Endothelial cell of umbilical vein (primary cell): ENCODE data around the gene PCMT1. TPM values are rescaled to one million over a fixed set of nuclear protein-coding genes. Genes with fewer than 3 reads are reported as not detected.
"Not testable (repeated sequence)": the region's sequence is repeated elsewhere in the genome, so short reads cannot be mapped to it uniquely, and the experiment has no call there.

Source experiments
- BruUV-seq: library from RNA; stranded (reverse); fragments of 400-500 nt; replicated peaks from 2 replicates; lab custom pipeline; 2021; lab: Mats Ljungman, UMichigan
- CTCF ChIA-PET: fragments of 300-600, 350-600 bp; sonication (Branson Sonifier 250); formaldehyde crosslinking; loops from one replicate; lab custom pipeline; 2021; ENCODE audit warnings: antibody characterized with exemption, inconsistent platforms; lab: Charles Lee
- POLR2A ChIA-PET: fragments of 300-600, 350-600 bp; sonication (Branson Sonifier 250); formaldehyde crosslinking; loops from one replicate; lab custom pipeline; 2021; ENCODE audit warnings: antibody characterized with exemption, inconsistent platforms; lab: Charles Lee
- DNase-seq: peaks from one replicate; pipeline ENCODE4 v3.0.0-alpha.2; 2011; ENCODE audit warnings: low read depth, low spot score
- FAIRE-seq: peaks from 2 replicates; lab custom pipeline; 2011; peaks lifted over from hg19 to GRCh38; lab: Jason Lieb, UNC
- H2AFZ ChIP-seq: 2 replicates; pipeline ENCODE4 v1.6.0; 2012; ENCODE audit warnings: low read depth, low read length, control low read depth, inconsistent platforms
- H3K27ac ChIP-seq: 2 replicates; pipeline ENCODE4 v1.5.1; 2011; ENCODE audit warnings: low read depth, mild to moderate bottlenecking, control low read depth, low read length, moderate library complexity; ENCODE audit not compliant: insufficient read depth
- H3K27me3 ChIP-seq, 2 experiments: 2 replicates each; pipeline versions ENCODE4 v1.6.0 to v1.6.1; 2011; ENCODE audit warnings: low read length in 2 of 2, mixed read lengths in 1 of 2; ENCODE audit not compliant: control insufficient read depth in 2 of 2, insufficient read depth in 2 of 2
- H3K36me3 ChIP-seq, 2 experiments: 2 replicates in 1 of 2; 3 replicates in 1 of 2; pipeline ENCODE4 v1.5.1; 2011; ENCODE audit warnings: low read length in 2 of 2, mild to moderate bottlenecking in 1 of 2, moderate library complexity in 1 of 2; ENCODE audit not compliant: control insufficient read depth in 2 of 2, insufficient read depth in 2 of 2; ENCODE audit errors: extremely low read depth in 1 of 2
- H3K4me1 ChIP-seq: 3 replicates; pipeline ENCODE4 v1.5.1; 2011; ENCODE audit warnings: mild to moderate bottlenecking, low read length; ENCODE audit not compliant: control insufficient read depth, insufficient read depth; ENCODE audit errors: extremely low read depth
- H3K4me2 ChIP-seq: 2 replicates; pipeline ENCODE4 v1.6.1; 2011; ENCODE audit warnings: low read length, control low read depth, mixed read lengths; ENCODE audit not compliant: insufficient read depth
- H3K4me3 ChIP-seq, 3 experiments: fragments of 200-600 bp in 1 of 3; sonication (generic), shearing (Covaris generic) in 1 of 3; replicated peaks in 1 of 3; 2 replicates each; pipeline ENCODE4 v1.5.1; 2011 to 2016; ENCODE audit warnings: control low read depth in 3 of 3, low read length in 3 of 3, mild to moderate bottlenecking in 2 of 3, inconsistent platforms in 1 of 3, low read depth in 1 of 3, moderate library complexity in 1 of 3; ENCODE audit not compliant: insufficient read depth in 1 of 3
- H3K79me2 ChIP-seq: 2 replicates; pipeline ENCODE4 v1.6.0; 2012; ENCODE audit warnings: low read length, inconsistent platforms; ENCODE audit not compliant: control insufficient read depth, insufficient read depth
- H3K9ac ChIP-seq: replicated peaks from 2 replicates; pipeline ENCODE3; 2011; ENCODE audit warnings: low read length, control low read depth; ENCODE audit not compliant: insufficient read depth; ENCODE audit errors: extremely low read depth
- H3K9me1 ChIP-seq: replicated peaks from 3 replicates; pipeline ENCODE4 v1.6.0; 2011; ENCODE audit warnings: mild to moderate bottlenecking, low read length; ENCODE audit not compliant: control insufficient read depth, insufficient read depth; ENCODE audit errors: extremely low read depth
- H3K9me3 ChIP-seq: replicated peaks from 2 replicates; pipeline ENCODE4 v1.5.1; 2012; ENCODE audit warnings: low read length, inconsistent platforms; ENCODE audit not compliant: control insufficient read depth, insufficient read depth
- H4K20me1 ChIP-seq: replicated peaks from 2 replicates; pipeline ENCODE3; 2011; ENCODE audit warnings: mild to moderate bottlenecking, low read length; ENCODE audit not compliant: control insufficient read depth, insufficient read depth; ENCODE audit errors: extremely low read depth
- CTCF ChIP-seq, 2 donors: IDR thresholded peaks; 1 replicate in 1 of 2; 2 replicates in 1 of 2; pipeline ENCODE4 v1.5.1; 2011; ENCODE audit warnings: low read length in 2 of 2, mild to moderate bottlenecking in 2 of 2, moderate library complexity in 2 of 2, control low read depth in 1 of 2, inconsistent platforms in 1 of 2, low read depth in 1 of 2; ENCODE audit not compliant: insufficient read depth in 1 of 2; ENCODE audit errors: extremely low read depth in 1 of 2
- EZH2 ChIP-seq: IDR thresholded peaks from 2 replicates; pipeline ENCODE4 v1.6.1; 2012; ENCODE audit warnings: borderline replicate concordance, low read depth, mild to moderate bottlenecking, moderate library complexity, low read length, inconsistent platforms; ENCODE audit not compliant: severe bottlenecking
- FOS ChIP-seq: IDR thresholded peaks from 2 replicates; pipeline ENCODE4 v1.6.1; 2011; ENCODE audit warnings: mild to moderate bottlenecking, low read length, moderate library complexity, borderline replicate concordance; ENCODE audit not compliant: insufficient read depth
- GATA2 ChIP-seq: IDR thresholded peaks from 2 replicates; pipeline ENCODE4 v1.7.0; 2011; ENCODE audit warnings: low read depth, mild to moderate bottlenecking, moderate library complexity, mixed read lengths, low read length; ENCODE audit not compliant: insufficient read length, insufficient read depth
- JUN ChIP-seq: IDR thresholded peaks from 2 replicates; pipeline ENCODE4 v1.6.1; 2011; ENCODE audit warnings: borderline replicate concordance, low read depth; ENCODE audit not compliant: insufficient read length, insufficient read depth
- MAX ChIP-seq: IDR thresholded peaks from 2 replicates; pipeline ENCODE4 v1.6.1; 2011; ENCODE audit not compliant: insufficient read depth, insufficient read length
- MYC ChIP-seq: IDR thresholded peaks from one replicate; pipeline ENCODE4 v1.6.1; 2011; ENCODE audit warnings: mild to moderate bottlenecking, low read depth, low read length
- POLR2A ChIP-seq: IDR thresholded peaks from 2 replicates; pipeline ENCODE4 v1.6.1; 2012; ENCODE audit warnings: low read depth, mild to moderate bottlenecking, control low read depth, low read length
- POLR2AphosphoS5 ChIP-seq: IDR thresholded peaks from 2 replicates; pipeline ENCODE4 v1.6.1; 2012; ENCODE audit warnings: low read depth, mild to moderate bottlenecking, control low read depth, low read length, moderate library complexity; ENCODE audit not compliant: insufficient read depth
- dilution Hi-C: fragments of 300-500 bp; cut with MboI; formaldehyde crosslinking; loops from one replicate; pipeline ENCODE4 v1.15.0; 2019; ENCODE audit warnings: low sequenced_read_pairs; ENCODE audit not compliant: extremely low pct_ligation_motif_present
- intact Hi-C: fragments of 100-400 bp; cut with micrococcal nuclease; formaldehyde crosslinking; loops from one replicate; pipeline ENCODE4 v1.10.0; 2022
- polyA plus RNA-seq, 4 experiments: library from polyadenylated mRNA; depleted of rRNA in 3 of 4; stranded (reverse) in 3 of 4; unstranded in 1 of 4; fragments of >200 nt; gene quantifications; 2 replicates each; pipeline versions ENCODE4 v1.2.1 to v1.2.3, GENCODE V29; 2011 to 2012; ENCODE audit warnings: missing spikeins in 1 of 4
- total RNA-seq: library from RNA; stranded (reverse); gene quantifications from 2 replicates; pipeline ENCODE4 v1.2.3, GENCODE V29; 2021

The PCMT1 gene
- total and polyA plus RNA-seq, 2 donors (not counting 3 experiments of a cell fraction or from before 2014, with no cell fraction given), result 95.0 to 102 TPM

GRCh38 chr6:149847939-149848267 lies 98.4 kb downstream of the PCMT1 start:
- no peaks in the 10 kb centered on the region for H3K27me3 ChIP-seq
- no peaks in the 10 kb centered on the region for H3K9me1 ChIP-seq
- no peak for DNase-seq
- H3K36me3 ChIP-seq, result peaks cover 0 to under 1% of the 10 kb centered on the region in 2 experiments
- BruUV-seq, result no TSS peak
- intact Hi-C loops (loop anchor here (1.0 kb wide), 1 partner anchor 7 kb away; no protein-coding TSS in a partner anchor), dilution Hi-C loops (no loop called here)
- FAIRE-seq, result no peak
- H3K4me2 ChIP-seq, result peak overlapping the region; percentile 35
- ChIA-PET POLR2A (interaction anchor here (1.1 to 1.4 kb wide), 2 partner anchors 8 to 15 kb away, joined by 3 to 5 read pairs; no protein-coding TSS in a partner anchor), CTCF (interaction anchor here (0.6 to 2.5 kb wide), 12 partner anchors 9 to 169 kb away, joined by 3 to 40 read pairs (median 4); partner anchors contain the start of gene LRP11)
- peaks cover 7% of the 10 kb centered on the region for H3K79me2 ChIP-seq
- peaks cover 28% of the 10 kb centered on the region for H3K4me1 ChIP-seq
- no peak overlapping the region for H3K9ac ChIP-seq
- no peak for TF ChIP-seq JUN
- no peak for TF ChIP-seq MYC
- TF ChIP-seq CTCF (IDR thresholded peaks at IDR 0.05; ENCODE audit: extremely low read depth in 1 of 2, insufficient read depth in 1 of 2, low read depth in 1 of 2, low read length in 2 of 2), result no peak
- no peak for TF ChIP-seq EZH2
- no peak for TF ChIP-seq FOS
- TF ChIP-seq MAX, result no peak
- no peak for TF ChIP-seq POLR2AphosphoS5
- TF ChIP-seq POLR2A, result no peak
- no peak for TF ChIP-seq GATA2
- H3K27ac ChIP-seq, result peak overlapping the region; percentile 72
- H2AFZ ChIP-seq, result no peak overlapping the region
- no peak overlapping the region for H3K4me3 ChIP-seq
- no peaks in the 10 kb centered on the region for H3K9me3 ChIP-seq
- H4K20me1 ChIP-seq, result no peaks in the 10 kb centered on the region

GRCh38 chr6:149848343-149848742 lies 98.8 kb downstream of the PCMT1 start:
- peaks cover 10% of the 10 kb centered on the region for H3K79me2 ChIP-seq
- ChIA-PET POLR2A (interaction anchor here (1.1 kb wide), 1 partner anchor 15 kb away, joined by 5 read pairs; no protein-coding TSS in a partner anchor), CTCF (interaction anchor here (0.9 to 2.5 kb wide), 4 partner anchors 14 to 21 kb away, joined by 3 to 40 read pairs (median 6); partner anchors contain the start of gene LRP11)
- H3K27ac ChIP-seq, result peak overlapping the region; percentile 72
- H3K27me3 ChIP-seq, FAIRE-seq, H3K4me3 ChIP-seq, DNase-seq, dilution Hi-C loops, H2AFZ ChIP-seq, BruUV-seq, H3K9ac ChIP-seq, H3K9me1 ChIP-seq, H3K36me3 ChIP-seq, H4K20me1 ChIP-seq, intact Hi-C loops, H3K4me2 ChIP-seq, H3K9me3 ChIP-seq: not testable (repeated sequence)
- peaks cover 32% of the 10 kb centered on the region for H3K4me1 ChIP-seq
